Suprapubic skin (tissue), 4 donors: ENCODE measurements around the gene ITGA3.

Experiments used
- EP300 ChIP-seq: sonication (generic); formaldehyde crosslinking; IDR thresholded peaks from one replicate; pipeline ENCODE4 v1.6.1; 2017; ENCODE audit warnings: antibody characterized with exemption
- POLR2A ChIP-seq, 2 donors: fragments of 450-650 bp; IDR thresholded peaks; one replicate each; pipeline ENCODE4 v1.6.1; 2017; ENCODE audit warnings: antibody characterized with exemption in 2 of 2, mild to moderate bottlenecking in 2 of 2, moderate library complexity in 2 of 2
- POLR2AphosphoS5 ChIP-seq, 3 donors: sonication (generic); formaldehyde crosslinking; IDR thresholded peaks; one replicate each; pipeline ENCODE4 v1.6.1; 2017; ENCODE audit warnings: antibody characterized with exemption in 3 of 3
- TF ChIP-seq, protein P1 (sequence below), 2 donors: fragments of 200-600 bp in 1 of 2; fragments of 450-650 bp in 1 of 2; sonication (generic) in 1 of 2; IDR thresholded peaks; one replicate each; pipeline ENCODE4 v1.5.1; 2016 to 2019; ENCODE audit warnings: antibody characterized with exemption in 2 of 2, mild to moderate bottlenecking in 1 of 2, moderate library complexity in 1 of 2

DNA sequence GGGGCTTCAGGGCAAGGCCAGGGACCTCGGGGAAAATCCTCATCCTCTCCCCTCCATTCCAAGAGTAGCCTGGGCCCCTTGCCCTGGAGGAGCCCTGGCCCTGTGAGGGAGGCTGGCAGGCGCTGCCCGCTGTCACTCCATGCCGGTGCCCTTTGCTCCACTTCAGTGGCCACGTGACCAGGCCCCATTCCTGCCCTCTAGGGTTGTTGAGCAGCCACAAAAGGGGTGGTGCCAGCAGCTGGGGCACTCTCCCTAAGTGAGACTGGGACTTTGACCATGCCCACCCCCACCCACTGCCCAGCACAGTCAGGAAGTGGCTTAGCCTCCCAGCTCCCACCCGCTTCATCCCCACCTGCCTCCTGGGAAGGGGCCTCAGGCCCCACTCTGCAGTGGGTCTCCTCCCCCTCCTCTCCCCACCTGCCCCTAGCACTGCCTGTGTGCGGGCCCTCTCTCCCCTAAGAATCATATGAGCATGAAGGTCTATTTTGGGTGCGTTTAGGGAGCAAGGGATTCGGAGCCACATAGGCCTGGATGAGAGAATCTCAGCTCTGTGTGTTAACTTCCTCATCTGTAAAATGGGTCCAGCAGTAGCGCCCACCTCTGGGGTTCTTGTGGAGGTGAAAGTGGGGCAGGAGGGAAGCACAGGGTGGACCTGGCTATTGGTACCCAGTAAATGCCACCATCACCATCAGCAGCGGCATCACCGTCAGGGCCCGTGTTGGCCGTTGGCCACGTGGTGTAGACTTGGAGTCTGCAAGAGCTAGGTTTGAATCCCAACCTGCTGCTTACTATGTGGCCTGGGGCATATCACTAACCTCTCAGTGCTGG is 46.5 kb downstream of the ITGA3 start:
- TF ChIP-seq, protein P1, sequence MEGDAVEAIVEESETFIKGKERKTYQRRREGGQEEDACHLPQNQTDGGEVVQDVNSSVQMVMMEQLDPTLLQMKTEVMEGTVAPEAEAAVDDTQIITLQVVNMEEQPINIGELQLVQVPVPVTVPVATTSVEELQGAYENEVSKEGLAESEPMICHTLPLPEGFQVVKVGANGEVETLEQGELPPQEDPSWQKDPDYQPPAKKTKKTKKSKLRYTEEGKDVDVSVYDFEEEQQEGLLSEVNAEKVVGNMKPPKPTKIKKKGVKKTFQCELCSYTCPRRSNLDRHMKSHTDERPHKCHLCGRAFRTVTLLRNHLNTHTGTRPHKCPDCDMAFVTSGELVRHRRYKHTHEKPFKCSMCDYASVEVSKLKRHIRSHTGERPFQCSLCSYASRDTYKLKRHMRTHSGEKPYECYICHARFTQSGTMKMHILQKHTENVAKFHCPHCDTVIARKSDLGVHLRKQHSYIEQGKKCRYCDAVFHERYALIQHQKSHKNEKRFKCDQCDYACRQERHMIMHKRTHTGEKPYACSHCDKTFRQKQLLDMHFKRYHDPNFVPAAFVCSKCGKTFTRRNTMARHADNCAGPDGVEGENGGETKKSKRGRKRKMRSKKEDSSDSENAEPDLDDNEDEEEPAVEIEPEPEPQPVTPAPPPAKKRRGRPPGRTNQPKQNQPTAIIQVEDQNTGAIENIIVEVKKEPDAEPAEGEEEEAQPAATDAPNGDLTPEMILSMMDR (IDR thresholded peaks at IDR 0.05): no peak
- no peak for TF ChIP-seq POLR2A (IDR thresholded peaks at IDR 0.05)
- no peak for TF ChIP-seq EP300
- no peak for TF ChIP-seq POLR2AphosphoS5 (IDR thresholded peaks at IDR 0.05)
